ENCODE measurements around the gene KIAA1755.

GRCh38 chr20:38165966-38166702, 94.4 kb downstream of the KIAA1755 start:
- TF ChIP-seq, protein P1, sequence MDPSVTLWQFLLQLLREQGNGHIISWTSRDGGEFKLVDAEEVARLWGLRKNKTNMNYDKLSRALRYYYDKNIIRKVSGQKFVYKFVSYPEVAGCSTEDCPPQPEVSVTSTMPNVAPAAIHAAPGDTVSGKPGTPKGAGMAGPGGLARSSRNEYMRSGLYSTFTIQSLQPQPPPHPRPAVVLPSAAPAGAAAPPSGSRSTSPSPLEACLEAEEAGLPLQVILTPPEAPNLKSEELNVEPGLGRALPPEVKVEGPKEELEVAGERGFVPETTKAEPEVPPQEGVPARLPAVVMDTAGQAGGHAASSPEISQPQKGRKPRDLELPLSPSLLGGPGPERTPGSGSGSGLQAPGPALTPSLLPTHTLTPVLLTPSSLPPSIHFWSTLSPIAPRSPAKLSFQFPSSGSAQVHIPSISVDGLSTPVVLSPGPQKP (IDR thresholded peaks at IDR 0.05; ENCODE audit: low read depth, low read length), result no peak
- no peak for TF ChIP-seq CHD1 (IDR thresholded peaks at IDR 0.05; ENCODE audit: low read depth, low read length)
- no peak for TF ChIP-seq MXI1 (IDR thresholded peaks at IDR 0.05; ENCODE audit: low read depth, low read length)
- no peak for TF ChIP-seq MAX (IDR thresholded peaks at IDR 0.05; ENCODE audit: low read depth, low read length)
- TF ChIP-seq EGR1 (IDR thresholded peaks at IDR 0.05; ENCODE audit: borderline replicate concordance in 1 of 2, low read depth in 2 of 2, low read length in 2 of 2), result no peak
- no peak for TF ChIP-seq ZBTB33 (IDR thresholded peaks at IDR 0.05)
- TF ChIP-seq PAX8 (IDR thresholded peaks at IDR 0.05), result no peak
- TF ChIP-seq, protein P2, sequence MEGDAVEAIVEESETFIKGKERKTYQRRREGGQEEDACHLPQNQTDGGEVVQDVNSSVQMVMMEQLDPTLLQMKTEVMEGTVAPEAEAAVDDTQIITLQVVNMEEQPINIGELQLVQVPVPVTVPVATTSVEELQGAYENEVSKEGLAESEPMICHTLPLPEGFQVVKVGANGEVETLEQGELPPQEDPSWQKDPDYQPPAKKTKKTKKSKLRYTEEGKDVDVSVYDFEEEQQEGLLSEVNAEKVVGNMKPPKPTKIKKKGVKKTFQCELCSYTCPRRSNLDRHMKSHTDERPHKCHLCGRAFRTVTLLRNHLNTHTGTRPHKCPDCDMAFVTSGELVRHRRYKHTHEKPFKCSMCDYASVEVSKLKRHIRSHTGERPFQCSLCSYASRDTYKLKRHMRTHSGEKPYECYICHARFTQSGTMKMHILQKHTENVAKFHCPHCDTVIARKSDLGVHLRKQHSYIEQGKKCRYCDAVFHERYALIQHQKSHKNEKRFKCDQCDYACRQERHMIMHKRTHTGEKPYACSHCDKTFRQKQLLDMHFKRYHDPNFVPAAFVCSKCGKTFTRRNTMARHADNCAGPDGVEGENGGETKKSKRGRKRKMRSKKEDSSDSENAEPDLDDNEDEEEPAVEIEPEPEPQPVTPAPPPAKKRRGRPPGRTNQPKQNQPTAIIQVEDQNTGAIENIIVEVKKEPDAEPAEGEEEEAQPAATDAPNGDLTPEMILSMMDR (IDR thresholded peaks at IDR 0.05 in 2 of 3, conservative IDR thresholded peaks at IDR 0.05 in 1 of 3; ENCODE audit: control insufficient read depth in 2 of 3, extremely low read depth in 1 of 3, insufficient read depth in 1 of 3, low read depth in 3 of 3, low read length in 3 of 3), result no peak
- TF ChIP-seq EP300 (IDR thresholded peaks at IDR 0.05; ENCODE audit: borderline replicate concordance in 1 of 2, control insufficient read depth in 1 of 2, low read depth in 2 of 2, low read length in 2 of 2), result no peak
- TF ChIP-seq POLR2A (IDR thresholded peaks at IDR 0.05; ENCODE audit: low read depth, low read length), result no peak
- no peak for TF ChIP-seq EED (IDR thresholded peaks at IDR 0.05; ENCODE audit: low read depth)
- TF ChIP-seq, protein P3, sequence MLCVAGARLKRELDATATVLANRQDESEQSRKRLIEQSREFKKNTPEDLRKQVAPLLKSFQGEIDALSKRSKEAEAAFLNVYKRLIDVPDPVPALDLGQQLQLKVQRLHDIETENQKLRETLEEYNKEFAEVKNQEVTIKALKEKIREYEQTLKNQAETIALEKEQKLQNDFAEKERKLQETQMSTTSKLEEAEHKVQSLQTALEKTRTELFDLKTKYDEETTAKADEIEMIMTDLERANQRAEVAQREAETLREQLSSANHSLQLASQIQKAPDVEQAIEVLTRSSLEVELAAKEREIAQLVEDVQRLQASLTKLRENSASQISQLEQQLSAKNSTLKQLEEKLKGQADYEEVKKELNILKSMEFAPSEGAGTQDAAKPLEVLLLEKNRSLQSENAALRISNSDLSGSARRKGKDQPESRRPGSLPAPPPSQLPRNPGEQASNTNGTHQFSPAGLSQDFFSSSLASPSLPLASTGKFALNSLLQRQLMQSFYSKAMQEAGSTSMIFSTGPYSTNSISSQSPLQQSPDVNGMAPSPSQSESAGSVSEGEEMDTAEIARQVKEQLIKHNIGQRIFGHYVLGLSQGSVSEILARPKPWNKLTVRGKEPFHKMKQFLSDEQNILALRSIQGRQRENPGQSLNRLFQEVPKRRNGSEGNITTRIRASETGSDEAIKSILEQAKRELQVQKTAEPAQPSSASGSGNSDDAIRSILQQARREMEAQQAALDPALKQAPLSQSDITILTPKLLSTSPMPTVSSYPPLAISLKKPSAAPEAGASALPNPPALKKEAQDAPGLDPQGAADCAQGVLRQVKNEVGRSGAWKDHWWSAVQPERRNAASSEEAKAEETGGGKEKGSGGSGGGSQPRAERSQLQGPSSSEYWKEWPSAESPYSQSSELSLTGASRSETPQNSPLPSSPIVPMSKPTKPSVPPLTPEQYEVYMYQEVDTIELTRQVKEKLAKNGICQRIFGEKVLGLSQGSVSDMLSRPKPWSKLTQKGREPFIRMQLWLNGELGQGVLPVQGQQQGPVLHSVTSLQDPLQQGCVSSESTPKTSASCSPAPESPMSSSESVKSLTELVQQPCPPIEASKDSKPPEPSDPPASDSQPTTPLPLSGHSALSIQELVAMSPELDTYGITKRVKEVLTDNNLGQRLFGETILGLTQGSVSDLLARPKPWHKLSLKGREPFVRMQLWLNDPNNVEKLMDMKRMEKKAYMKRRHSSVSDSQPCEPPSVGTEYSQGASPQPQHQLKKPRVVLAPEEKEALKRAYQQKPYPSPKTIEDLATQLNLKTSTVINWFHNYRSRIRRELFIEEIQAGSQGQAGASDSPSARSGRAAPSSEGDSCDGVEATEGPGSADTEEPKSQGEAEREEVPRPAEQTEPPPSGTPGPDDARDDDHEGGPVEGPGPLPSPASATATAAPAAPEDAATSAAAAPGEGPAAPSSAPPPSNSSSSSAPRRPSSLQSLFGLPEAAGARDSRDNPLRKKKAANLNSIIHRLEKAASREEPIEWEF (IDR thresholded peaks at IDR 0.05; ENCODE audit: insufficient replicate concordance, low read depth, low read length), result no peak

Measured in GM12878 (cell line).